ENCODE data around the gene AGAP1.

The AGAP1 gene

GRCh38 chr2:235728800-235729556 is 235.1 kb downstream of the AGAP1 start:
- no peak for DNase-seq (ENCODE audit: low read depth)
- no peak overlapping the region for H3K4me3 ChIP-seq (ENCODE audit: low read depth, low read length)
- TF ChIP-seq, protein P1, sequence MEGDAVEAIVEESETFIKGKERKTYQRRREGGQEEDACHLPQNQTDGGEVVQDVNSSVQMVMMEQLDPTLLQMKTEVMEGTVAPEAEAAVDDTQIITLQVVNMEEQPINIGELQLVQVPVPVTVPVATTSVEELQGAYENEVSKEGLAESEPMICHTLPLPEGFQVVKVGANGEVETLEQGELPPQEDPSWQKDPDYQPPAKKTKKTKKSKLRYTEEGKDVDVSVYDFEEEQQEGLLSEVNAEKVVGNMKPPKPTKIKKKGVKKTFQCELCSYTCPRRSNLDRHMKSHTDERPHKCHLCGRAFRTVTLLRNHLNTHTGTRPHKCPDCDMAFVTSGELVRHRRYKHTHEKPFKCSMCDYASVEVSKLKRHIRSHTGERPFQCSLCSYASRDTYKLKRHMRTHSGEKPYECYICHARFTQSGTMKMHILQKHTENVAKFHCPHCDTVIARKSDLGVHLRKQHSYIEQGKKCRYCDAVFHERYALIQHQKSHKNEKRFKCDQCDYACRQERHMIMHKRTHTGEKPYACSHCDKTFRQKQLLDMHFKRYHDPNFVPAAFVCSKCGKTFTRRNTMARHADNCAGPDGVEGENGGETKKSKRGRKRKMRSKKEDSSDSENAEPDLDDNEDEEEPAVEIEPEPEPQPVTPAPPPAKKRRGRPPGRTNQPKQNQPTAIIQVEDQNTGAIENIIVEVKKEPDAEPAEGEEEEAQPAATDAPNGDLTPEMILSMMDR (IDR thresholded peaks at IDR 0.05; ENCODE audit: control insufficient read depth, extremely low read depth, insufficient read depth): no peak

- TF ChIP-seq, protein P1 (IDR thresholded peaks at IDR 0.05; ENCODE audit: control insufficient read depth, extremely low read depth, insufficient read depth): no peak
- no peak overlapping the region for H3K4me3 ChIP-seq (ENCODE audit: low read depth, low read length)
- DNase-seq (ENCODE audit: low read depth): no peak
Measured at GRCh38 chr2:235729557-235729947, 235.7 kb downstream of the AGAP1 start.

GRCh38 chr2:235730115-235730514 is 236.3 kb downstream of the AGAP1 start:
- TF ChIP-seq, protein P1 (IDR thresholded peaks at IDR 0.05; ENCODE audit: control insufficient read depth, extremely low read depth, insufficient read depth): no peak
- no peak for DNase-seq (ENCODE audit: low read depth)
- no peak overlapping the region for H3K4me3 ChIP-seq (ENCODE audit: low read depth, low read length)

GRCh38 chr2:235733761-235734160 is 239.9 kb downstream of the AGAP1 start:
- no peak for DNase-seq (ENCODE audit: low read depth)
- H3K4me3 ChIP-seq (ENCODE audit: low read depth, low read length): no peak overlapping the region
- TF ChIP-seq, protein P1 (IDR thresholded peaks at IDR 0.05; ENCODE audit: control insufficient read depth, extremely low read depth, insufficient read depth): no peak

DNA sequence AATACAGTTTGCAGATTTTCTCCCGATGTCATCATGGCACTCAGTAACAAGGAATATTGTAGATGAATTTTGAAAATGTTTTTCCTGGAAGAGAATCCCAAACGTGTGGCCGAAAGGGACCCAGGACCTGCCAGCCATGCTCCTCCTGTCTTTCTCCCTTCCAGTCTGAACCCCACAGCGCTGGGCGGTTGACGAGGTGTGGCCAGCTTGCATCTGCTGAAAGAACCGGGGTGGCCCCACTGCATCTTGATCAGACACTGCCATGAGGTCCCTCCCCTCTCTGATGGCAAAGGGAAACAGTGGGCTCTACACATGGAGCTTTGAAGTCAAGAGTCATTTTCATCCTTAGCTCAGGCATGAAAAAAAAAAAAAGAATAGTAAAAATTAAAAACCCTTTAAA is 240.3 kb downstream of the AGAP1 start:
- DNase-seq (ENCODE audit: low read depth): no peak
- no peak overlapping the region for H3K4me3 ChIP-seq (ENCODE audit: low read depth, low read length)
- TF ChIP-seq, protein P1 (IDR thresholded peaks at IDR 0.05; ENCODE audit: control insufficient read depth, extremely low read depth, insufficient read depth): no peak

- H3K4me3 ChIP-seq (ENCODE audit: low read depth, low read length): no peak overlapping the region
- TF ChIP-seq, protein P1 (IDR thresholded peaks at IDR 0.05; ENCODE audit: control insufficient read depth, extremely low read depth, insufficient read depth): no peak
- no peak for DNase-seq (ENCODE audit: low read depth)
Measured at GRCh38 chr2:235734688-235735231, 240.9 kb downstream of the AGAP1 start.

DNA sequence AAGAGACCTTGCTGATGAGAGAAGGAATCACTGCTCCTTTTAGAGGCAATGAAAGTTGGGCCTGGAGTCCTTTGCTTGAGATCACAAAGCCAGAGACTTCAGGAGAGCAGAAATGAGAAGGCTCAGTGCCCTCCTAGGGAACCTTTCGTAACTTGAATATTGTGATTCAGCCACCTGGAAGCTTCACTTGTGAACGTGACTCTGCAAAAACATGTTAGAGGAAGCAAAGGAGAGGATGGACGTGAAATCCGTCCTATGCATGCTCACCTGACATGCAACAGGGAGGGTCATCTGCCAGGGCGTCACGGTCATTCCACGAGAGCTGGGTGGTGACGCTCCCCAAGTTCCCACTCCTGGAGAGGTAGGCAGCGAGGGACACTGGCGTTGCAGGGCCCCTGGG is 243.6 kb downstream of the AGAP1 start:
- no peak overlapping the region for H3K4me3 ChIP-seq (ENCODE audit: low read depth, low read length)
- DNase-seq (ENCODE audit: low read depth): no peak
- TF ChIP-seq, protein P1 (IDR thresholded peaks at IDR 0.05; ENCODE audit: control insufficient read depth, extremely low read depth, insufficient read depth): no peak
